DOHH2 (cell line): Measurements from ENCODE around the gene DNPEP.

Source experiments
- CTCF ChIP-seq: fragments of 200-600 bp; sonication (generic); IDR thresholded peaks from one replicate; pipeline ENCODE4 v1.5.1; 2014; ENCODE audit warnings: antibody characterized with exemption, mild to moderate bottlenecking, low read depth, low read length; ENCODE audit not compliant: poor library complexity, severe bottlenecking
- EZH2phosphoT487 ChIP-seq: fragments of 200-600 bp; sonication (generic); IDR thresholded peaks from 2 replicates; pipeline ENCODE4 v1.6.1; 2017; ENCODE audit warnings: borderline replicate concordance, mild to moderate bottlenecking, antibody characterized with exemption, low read length, moderate library complexity, mixed read lengths

GRCh38 chr2:219399716-219400478 is 12.2 kb upstream of the DNPEP start:
- no peak for TF ChIP-seq CTCF
- TF ChIP-seq EZH2phosphoT487, result no peak
